CD1c-positive myeloid dendritic cell (primary cell): ENCODE data around the gene ZNF579.

Experiments used
- DNase-seq: peaks from one replicate; pipeline ENCODE4 v3.0.0-alpha.2; 2016; ENCODE audit errors: extremely low spot score

Gene ZNF579

GRCh38 chr19:55567708-55568328 lies 12.8 kb downstream of the ZNF579 start:
- DNase-seq, result no peak

- DNase-seq, result no peak
Measured at GRCh38 chr19:55566823-55567222, 13.8 kb downstream of the ZNF579 start.

GRCh38 chr19:55563261-55563690 lies 17.4 kb downstream of the ZNF579 start:
- no peak for DNase-seq

GRCh38 chr19:55559684-55560083 lies 21.0 kb downstream of the ZNF579 start:
- DNase-seq, result no peak

GRCh38 chr19:55554741-55555152 lies 25.9 kb downstream of the ZNF579 start:
- no peak for DNase-seq

- no peak for DNase-seq
Measured at GRCh38 chr19:55554302-55554701, 26.3 kb downstream of the ZNF579 start.

- DNase-seq, result no peak
Measured at GRCh38 chr19:55553217-55554182, 27.1 kb downstream of the ZNF579 start.

GRCh38 chr19:55552620-55553019 lies 28.0 kb downstream of the ZNF579 start:
- DNase-seq, result no peak

GRCh38 chr19:55552206-55552605 lies 28.4 kb downstream of the ZNF579 start:
- DNase-seq, result no peak

GRCh38 chr19:55550321-55550650 lies 30.4 kb downstream of the ZNF579 start:
- no peak for DNase-seq

GRCh38 chr19:55549500-55550320 lies 30.9 kb downstream of the ZNF579 start:
- no peak for DNase-seq

GRCh38 chr19:55546822-55547614 lies 33.6 kb downstream of the ZNF579 start:
- peak; percentile 78 for DNase-seq

GRCh38 chr19:55546011-55546410 lies 34.6 kb downstream of the ZNF579 start:
- DNase-seq, result no peak

- DNase-seq, result no peak
Measured at GRCh38 chr19:55545443-55545842, 35.2 kb downstream of the ZNF579 start, which contains the start of gene SBK3. TSS of gene SBK3 (minus strand) at chr19:55545543. CDS start at chr19:55545543, 0 bp downstream.

GRCh38 chr19:55544776-55545439 lies 35.7 kb downstream of the ZNF579 start:
- no peak for DNase-seq

- DNase-seq, result no peak
Measured at GRCh38 chr19:55544014-55544413, 36.6 kb downstream of the ZNF579 start.

GRCh38 chr19:55543567-55543966 lies 37.1 kb downstream of the ZNF579 start:
- DNase-seq, result no peak

- no peak for DNase-seq
Measured at GRCh38 chr19:55542292-55542855, 38.3 kb downstream of the ZNF579 start.

GRCh38 chr19:55541091-55541490 lies 39.6 kb downstream of the ZNF579 start:
- DNase-seq, result no peak

GRCh38 chr19:55540619-55541018 lies 40.0 kb downstream of the ZNF579 start:
- DNase-seq, result no peak
